DOHH2 (cell line): Measurements from ENCODE around the gene TNIP3.

Experiments used
- CTCF ChIP-seq: fragments of 200-600 bp; sonication (generic); IDR thresholded peaks from one replicate; pipeline ENCODE4 v1.5.1; 2014; ENCODE audit warnings: antibody characterized with exemption, mild to moderate bottlenecking, low read depth, low read length; ENCODE audit not compliant: poor library complexity, severe bottlenecking
- EZH2phosphoT487 ChIP-seq: fragments of 200-600 bp; sonication (generic); IDR thresholded peaks from 2 replicates; pipeline ENCODE4 v1.6.1; 2017; ENCODE audit warnings: borderline replicate concordance, mild to moderate bottlenecking, antibody characterized with exemption, low read length, moderate library complexity, mixed read lengths

- no peak for TF ChIP-seq CTCF
- no peak for TF ChIP-seq EZH2phosphoT487
Observed at GRCh38 chr4:121209171-121209570, 45.0 kb upstream of the TNIP3 start.
